Right ventricle myocardium superior (tissue), 1 donor: ENCODE results near the gene MRPL4. TPM values are rescaled to one million over a fixed set of nuclear protein-coding genes. Genes with fewer than 3 reads are reported as not detected.

Source experiments
- ATAC-seq: fragments of 200-7000 bp; cut with Tn5 transposase; one replicate; pipeline ENCODE4 v1.9.1; 2020; ENCODE audit warnings: mild to moderate bottlenecking; ENCODE audit not compliant: poor library complexity
- DNase-seq: peaks from one replicate; pipeline ENCODE4 v3.0.0-alpha.2; 2020
- intact Hi-C: fragments of 100-400 bp; cut with DNase I; formaldehyde crosslinking; loops from one replicate; pipeline ENCODE4 v1.11.2; 2022
- total RNA-seq: library from RNA; stranded (reverse); fragmentation: NEBNext Ultra II Directional; extraction: Animal tissue kit (Norgen Biotek cat#: 25700); gene quantifications from one replicate; pipeline ENCODE4 v1.2.1, GENCODE V29; 2021
- donor health status: DM: no; HTN: yes; CAD: no; lungs with severe emphysema.

Gene MRPL4
- total RNA-seq, 1 donor from 2014 or later = 72.4 TPM

DNA sequence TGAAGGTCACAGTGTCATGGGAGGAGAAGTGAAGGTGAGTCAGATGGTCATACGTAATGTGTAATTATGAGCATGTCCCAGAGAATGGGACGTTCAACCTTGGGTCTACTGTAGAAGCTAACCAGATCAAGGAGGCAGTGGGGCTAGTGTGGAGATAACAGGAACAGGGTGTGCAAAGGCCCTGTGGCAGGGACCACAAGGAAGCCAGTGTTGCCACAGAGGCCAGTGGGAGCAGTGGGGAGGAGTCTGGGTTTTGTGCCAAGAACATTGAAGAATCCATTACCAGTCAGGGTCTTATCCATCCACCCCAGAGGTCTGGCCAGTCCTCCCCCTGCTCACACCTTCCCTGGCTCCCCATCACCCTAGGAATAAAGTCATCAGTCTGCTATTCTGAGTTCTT is 3.3 kb downstream of the MRPL4 start:
- DNase-seq = no peak
- intact Hi-C loops = loop anchor here (5.0 kb wide), 1 partner anchor 137 kb away; no protein-coding TSS in a partner anchor

DNA sequence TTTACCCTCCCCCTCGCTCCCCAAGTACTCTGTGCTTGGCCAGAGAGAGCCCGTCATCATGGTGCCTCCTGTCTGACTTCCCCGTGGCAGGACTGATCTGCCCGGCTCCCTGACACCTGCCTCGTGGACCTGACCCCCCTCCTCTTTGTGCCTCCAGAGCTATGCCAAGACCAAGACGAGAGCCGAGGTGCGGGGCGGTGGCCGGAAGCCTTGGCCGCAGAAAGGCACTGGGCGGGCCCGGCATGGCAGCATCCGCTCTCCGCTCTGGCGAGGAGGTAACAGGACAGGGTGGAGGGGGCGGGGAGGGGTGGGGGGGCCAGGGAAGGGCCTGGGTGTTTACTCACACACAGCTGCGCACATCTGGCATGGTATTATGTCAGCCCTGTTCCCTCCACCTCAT is 4.5 kb downstream of the MRPL4 start:
- ATAC-seq = no peak
- intact Hi-C loops = loop anchor here (5.0 kb wide), 1 partner anchor 136 kb away; no protein-coding TSS in a partner anchor
- no peak for DNase-seq

More for the DNA sequence above, 3.3 kb downstream of the MRPL4 start:
- ATAC-seq = no peak

DNA sequence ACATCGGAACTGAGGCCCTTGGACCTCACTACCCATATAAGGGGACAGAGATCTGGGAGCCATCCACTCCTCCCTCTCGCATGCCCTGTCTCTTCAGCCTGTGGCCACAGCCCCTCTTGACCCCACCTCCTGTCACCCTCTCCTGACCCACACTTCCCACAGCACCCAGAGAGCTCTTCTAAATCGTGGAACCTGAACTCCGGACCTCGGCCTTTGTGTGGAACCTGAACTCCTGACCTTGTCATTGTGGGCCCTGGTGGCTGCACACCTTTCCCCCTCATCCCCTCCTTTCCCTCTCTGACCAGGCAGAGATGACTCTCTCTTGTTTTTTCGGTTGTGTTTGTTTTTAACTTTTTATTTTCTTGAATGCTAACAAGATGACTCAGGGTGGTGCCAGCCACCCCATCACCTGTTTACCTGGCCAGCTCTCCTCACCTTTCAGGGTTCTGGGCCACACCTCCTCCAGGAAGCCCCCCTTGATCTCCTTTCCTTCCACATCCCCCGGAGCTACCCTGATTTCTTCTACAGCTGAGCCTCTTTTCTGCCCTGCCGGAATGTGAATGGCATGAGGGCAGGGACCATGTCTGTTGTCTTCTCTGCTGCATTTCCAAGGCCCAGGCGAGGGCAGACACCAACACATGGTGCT is 5.1 kb downstream of the MRPL4 start:
- intact Hi-C loops = loop anchor here (5.0 kb wide), 1 partner anchor 135 kb away; no protein-coding TSS in a partner anchor
- ATAC-seq (no peak), DNase-seq (no peak)

DNA sequence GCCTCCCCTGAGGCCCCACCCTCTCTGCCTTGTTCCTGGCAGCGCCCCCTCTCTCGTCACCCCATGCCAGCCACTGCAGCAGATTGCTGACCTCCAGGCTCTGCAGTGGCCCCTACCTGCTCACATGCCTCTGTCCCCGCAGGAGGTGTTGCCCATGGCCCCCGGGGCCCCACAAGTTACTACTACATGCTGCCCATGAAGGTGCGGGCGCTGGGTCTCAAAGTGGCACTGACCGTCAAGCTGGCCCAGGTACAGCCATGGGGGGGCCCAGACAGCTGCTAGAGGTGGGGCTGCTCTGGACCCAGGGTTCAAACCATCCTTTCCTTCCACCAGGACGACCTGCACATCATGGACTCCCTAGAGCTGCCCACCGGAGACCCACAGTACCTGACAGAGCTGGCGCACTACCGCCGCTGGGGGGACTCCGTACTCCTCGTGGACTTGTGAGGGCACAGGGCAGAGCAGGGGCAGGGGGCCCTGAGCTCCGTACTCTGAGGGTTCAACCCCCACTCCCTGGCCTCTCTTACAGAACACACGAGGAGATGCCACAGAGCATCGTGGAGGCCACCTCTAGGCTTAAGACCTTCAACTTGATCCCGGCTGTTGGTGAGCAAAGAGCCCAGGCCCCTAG is 6.2 kb downstream of the MRPL4 start:
- no peak for ATAC-seq
- intact Hi-C loops = loop anchor here (5.0 kb wide), 1 partner anchor 134 kb away; no protein-coding TSS in a partner anchor
- no peak for DNase-seq

GRCh38 chr19:10259162-10259905 is 7.3 kb downstream of the MRPL4 start:
- intact Hi-C loops = loop anchor here (5.0 kb wide), 1 partner anchor 133 kb away; no protein-coding TSS in a partner anchor
- DNase-seq (peak; percentile 89), ATAC-seq (peak; percentile 65)

DNA sequence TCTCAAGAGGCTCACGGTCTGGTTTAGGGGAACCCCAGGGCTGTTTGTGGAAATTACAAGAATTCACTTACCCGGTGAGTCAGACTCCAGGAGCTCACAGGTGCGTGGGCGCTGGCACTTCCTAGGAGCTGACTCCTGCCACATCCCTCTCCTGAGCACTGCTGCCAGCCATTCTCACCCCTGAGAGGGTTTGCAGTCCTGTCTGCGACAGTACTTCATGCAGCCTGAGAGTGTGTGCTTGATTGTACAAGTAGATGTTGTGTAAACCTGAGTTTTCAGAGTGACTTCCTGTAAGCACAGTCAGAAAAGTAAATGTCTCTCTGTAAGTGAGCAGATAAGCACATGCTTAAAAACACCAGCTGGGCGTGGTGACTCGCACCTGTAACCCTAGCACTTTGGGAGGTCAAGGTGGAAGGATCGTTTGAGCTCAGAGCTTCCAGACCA is 8.1 kb downstream of the MRPL4 start:
- no peak for ATAC-seq
- no peak for DNase-seq
- intact Hi-C loops = no loop called here

DNA sequence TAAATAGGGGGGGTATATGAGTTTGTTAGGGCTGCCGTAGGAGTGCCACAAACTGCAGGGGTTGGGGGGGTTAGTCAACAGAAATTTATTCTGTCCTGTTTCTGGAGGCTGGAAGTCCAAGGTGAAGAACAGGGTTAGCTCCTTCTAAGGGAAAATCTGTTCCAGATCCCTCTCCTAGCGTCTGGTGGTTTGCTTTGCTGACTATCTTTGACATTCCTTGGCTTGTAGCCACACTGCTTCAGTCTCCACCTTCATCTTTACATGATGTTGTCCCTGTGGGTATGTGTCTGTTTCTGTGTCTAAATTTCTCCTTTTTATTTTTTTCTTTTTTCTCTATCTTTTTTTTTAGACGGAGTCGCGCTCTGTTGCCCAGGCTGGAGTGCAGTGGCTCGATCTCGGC is 10.8 kb downstream of the MRPL4 start:
- ATAC-seq (no peak), DNase-seq (no peak)
- intact Hi-C loops = no loop called here

GRCh38 chr19:10266706-10267105 is 14.7 kb downstream of the MRPL4 start:
- intact Hi-C loops = no loop called here
- DNase-seq = no peak
- no peak for ATAC-seq

- ATAC-seq = no peak
- intact Hi-C loops = loop anchor here (2.0 kb wide), 1 partner anchor 121 kb away; no protein-coding TSS in a partner anchor
- DNase-seq = no peak
Observed at GRCh38 chr19:10268071-10268470, 16.1 kb downstream of the MRPL4 start.

DNA sequence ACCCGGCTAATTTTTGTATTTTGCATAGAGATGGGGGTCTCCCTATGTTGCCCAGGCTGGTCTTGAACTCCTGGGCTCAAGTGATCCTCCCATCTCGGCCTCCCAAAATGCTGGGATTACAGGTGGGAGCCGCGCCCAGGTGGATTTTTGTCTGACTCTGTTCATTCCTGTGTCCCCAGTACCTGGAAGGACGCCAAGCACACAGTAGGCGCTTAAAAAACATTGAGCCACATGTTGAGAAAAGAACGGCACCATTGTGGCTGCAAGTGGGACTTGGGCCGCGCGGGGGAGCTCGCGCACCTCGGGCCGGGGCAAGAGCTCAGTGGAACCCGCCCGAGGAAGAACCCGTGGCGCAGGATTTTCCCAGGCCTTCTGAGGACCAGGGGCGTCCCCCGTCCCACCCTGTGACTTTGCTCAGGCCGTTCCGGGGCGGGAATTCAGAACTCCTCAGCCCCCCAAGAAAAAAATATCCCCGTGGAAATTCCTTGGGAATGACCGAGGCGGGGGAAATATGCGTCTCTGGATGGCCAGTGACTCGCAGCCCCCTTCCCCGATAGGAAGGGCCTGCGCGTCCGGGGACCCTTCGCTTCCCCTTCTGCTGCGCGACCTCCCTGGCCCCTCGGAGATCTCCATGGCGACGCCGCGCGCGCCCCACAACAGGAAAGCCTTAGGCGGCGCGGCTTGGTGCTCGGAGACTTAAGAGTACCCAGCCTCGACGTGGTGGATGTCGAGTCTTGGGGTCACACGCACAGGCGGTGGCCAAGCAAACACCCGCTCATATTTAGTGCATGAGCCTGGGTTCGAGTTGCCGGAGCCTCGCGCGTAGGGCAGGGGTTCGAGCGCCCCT is 17.5 kb downstream of the MRPL4 start:
- intact Hi-C loops = loop anchor here (2.0 kb wide), 1 partner anchor 119 kb away; no protein-coding TSS in a partner anchor
- ATAC-seq = peak; percentile 86
- DNase-seq = peak; percentile 94

- intact Hi-C loops = no loop called here
- ATAC-seq (peak; percentile 73), DNase-seq (peak; percentile 89)
Observed at GRCh38 chr19:10270180-10270615, 18.2 kb downstream of the MRPL4 start.

DNA sequence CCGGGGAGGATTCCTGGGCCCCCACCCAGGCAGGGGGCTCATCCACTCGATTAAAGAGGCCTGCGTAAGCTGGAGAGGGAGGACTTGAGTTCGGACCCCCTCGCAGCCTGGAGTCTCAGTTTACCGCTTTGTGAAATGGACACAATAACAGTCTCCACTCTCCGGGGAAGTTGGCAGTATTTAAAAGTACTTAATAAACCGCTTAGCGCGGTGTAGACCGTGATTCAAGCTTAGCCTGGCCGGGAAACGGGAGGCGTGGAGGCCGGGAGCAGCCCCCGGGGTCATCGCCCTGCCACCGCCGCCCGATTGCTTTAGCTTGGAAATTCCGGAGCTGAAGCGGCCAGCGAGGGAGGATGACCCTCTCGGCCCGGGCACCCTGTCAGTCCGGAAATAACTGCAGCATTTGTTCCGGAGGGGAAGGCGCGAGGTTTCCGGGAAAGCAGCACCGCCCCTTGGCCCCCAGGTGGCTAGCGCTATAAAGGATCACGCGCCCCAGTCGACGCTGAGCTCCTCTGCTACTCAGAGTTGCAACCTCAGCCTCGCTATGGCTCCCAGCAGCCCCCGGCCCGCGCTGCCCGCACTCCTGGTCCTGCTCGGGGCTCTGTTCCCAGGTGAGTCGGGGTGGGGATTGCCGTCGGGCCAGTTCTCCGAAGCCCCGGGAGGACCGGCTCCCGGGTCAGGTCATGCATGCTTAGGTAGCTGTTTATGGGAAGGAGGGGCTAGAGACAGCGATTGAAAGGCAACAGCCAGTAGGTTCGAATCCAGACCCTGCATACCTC is 18.8 kb downstream of the MRPL4 start, which contains the start of gene ICAM1:
ICAM1 (plus strand) TSS at position 505 of the 779 bp plus-strand sequence; CDS start at position 545, 40 bp downstream.
- ATAC-seq = peak; percentile 74
- intact Hi-C loops = no loop called here
- DNase-seq = peak; percentile 91

DNA sequence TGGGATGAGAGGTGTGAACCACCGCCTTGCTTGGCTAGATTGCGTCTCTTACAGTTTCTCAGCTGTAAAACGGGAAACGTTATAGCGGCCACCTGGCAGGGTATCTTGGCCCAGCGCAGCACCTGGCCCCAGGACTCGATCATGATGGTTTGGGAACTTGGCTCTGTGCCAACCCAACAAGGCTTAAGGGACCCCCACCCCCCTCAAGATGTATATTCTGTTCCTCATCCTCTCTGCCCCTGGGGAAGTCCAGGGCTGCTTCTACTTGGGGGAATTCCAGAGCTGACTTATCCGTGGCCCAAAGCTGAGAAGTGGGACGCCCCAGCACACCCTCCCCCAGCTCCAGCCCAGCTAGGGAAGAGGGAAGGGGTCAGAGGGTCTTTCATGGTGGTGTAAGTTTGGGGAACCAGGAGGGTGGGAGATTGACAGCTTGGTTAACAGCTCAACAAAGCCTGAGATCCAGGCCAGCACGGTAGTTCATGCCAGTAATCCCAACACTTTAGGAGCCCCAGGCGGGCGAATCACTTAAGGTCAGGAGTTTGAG is 19.6 kb downstream of the MRPL4 start:
- ATAC-seq (no peak), DNase-seq (no peak)
- intact Hi-C loops = no loop called here

DNA sequence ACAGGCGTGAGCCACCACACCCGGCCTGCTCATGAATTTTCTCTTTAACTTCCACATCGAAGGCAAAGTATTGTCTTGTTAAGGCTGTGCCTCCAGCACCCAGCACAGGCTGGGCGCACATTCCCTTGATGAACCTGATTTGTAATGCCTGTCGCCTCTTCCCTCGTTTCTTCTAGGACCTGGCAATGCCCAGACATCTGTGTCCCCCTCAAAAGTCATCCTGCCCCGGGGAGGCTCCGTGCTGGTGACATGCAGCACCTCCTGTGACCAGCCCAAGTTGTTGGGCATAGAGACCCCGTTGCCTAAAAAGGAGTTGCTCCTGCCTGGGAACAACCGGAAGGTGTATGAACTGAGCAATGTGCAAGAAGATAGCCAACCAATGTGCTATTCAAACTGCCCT is 22.6 kb downstream of the MRPL4 start:
- DNase-seq (no peak), ATAC-seq (no peak)
- intact Hi-C loops = no loop called here

DNA sequence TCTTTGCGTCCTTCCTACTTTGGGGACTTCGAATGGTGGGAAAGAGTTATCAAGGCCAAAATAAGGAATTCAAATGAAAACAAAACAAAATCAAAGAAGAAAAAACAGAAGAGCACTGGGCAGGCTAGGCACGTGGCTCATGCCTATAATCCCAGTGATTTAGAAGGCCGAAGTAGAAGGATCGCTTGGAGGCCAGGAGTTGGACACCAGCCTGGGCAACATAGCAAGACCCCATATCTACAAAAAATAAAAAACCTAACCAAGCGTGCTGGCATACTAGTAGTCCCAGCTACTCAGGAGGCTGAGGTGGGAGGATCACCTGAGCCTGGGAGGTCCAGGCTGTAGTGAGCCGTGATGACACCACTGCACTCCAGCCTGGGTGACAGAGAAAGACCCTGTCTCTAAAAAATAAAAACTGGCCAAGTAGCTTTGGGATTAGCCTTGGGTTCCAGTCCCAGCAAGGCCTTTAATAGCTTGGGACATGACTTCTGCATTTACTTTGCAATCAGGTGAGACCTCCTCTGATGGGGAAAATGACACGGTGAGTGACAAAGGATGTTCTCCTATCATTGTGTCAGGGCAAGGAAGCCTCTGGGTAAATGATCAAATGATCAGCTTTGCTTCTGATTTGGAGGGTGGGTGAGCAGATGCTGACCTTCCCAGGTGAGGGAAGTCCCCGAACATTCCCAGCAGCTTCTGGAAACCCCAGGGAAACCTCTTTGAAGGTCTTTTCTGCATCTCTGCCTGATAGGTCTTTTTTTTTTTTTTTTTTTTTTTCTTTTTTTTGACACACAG is 26.0 kb downstream of the MRPL4 start:
- DNase-seq (no peak), ATAC-seq (no peak)
- intact Hi-C loops = no loop called here

DNA sequence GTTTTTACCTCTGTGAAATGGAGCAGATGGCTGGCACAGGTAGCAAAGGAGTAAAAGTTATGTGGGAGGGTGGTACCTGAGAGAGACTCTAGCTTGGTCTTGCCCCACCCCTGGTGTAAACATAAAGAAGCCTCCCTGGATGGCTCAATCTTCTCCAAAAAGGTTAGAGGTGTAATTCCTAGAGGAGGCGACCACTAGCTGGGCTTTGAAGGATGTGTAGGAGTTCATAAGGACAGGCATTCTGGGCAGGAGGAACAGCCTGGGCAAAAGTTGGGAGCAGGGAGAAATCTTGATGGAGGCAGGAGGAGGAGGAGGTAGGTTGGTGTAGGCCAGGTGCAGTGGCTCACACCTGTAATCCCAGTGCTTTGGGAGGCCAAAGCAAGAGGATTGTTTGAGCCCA is 26.9 kb downstream of the MRPL4 start:
- intact Hi-C loops = no loop called here
- ATAC-seq (no peak), DNase-seq (no peak)
